DND-41 (cell line): ENCODE data around the gene MATK.

ENCODE experiments used
- ATAC-seq: fragments of 200-7000 bp; cut with Tn5 transposase; 3 replicates; pipeline ENCODE4 v1.9.1; 2021; ENCODE audit warnings: low read depth; ENCODE audit not compliant: insufficient read depth
- DNase-seq: peaks from one replicate; pipeline ENCODE4 v3.0.0-alpha.2; 2020
- H2AFZ ChIP-seq: 2 replicates; pipeline ENCODE4 v1.6.0; 2012; ENCODE audit warnings: low read depth, low read length
- H3K27ac ChIP-seq: 2 replicates; pipeline ENCODE4 v1.5.1; 2012; ENCODE audit warnings: low read length, inconsistent platforms
- H3K27me3 ChIP-seq: fragments of 200-600 bp; sonication (generic); 2 replicates; pipeline ENCODE4 v1.6.0; 2012; ENCODE audit warnings: low read length, mild to moderate bottlenecking, inconsistent platforms; ENCODE audit not compliant: insufficient read depth, poor library complexity
- H3K36me3 ChIP-seq: 2 replicates; pipeline ENCODE4 v1.5.1; 2012; ENCODE audit warnings: low read length, inconsistent platforms; ENCODE audit not compliant: insufficient read depth
- H3K4me1 ChIP-seq: 2 replicates; pipeline ENCODE4 v1.5.1; 2012; ENCODE audit warnings: mild to moderate bottlenecking, low read length; ENCODE audit not compliant: insufficient read depth
- H3K4me2 ChIP-seq: 2 replicates; pipeline ENCODE4 v1.6.0; 2012; ENCODE audit warnings: mild to moderate bottlenecking, moderate library complexity, low read length, inconsistent platforms; ENCODE audit not compliant: insufficient read depth
- H3K4me3 ChIP-seq, 2 experiments: fragments of 200-600 bp in 1 of 2; shearing (Covaris generic) in 1 of 2; 2 replicates each; pipeline ENCODE4 v1.5.1; 2012 to 2016; ENCODE audit warnings: inconsistent platforms in 2 of 2, low read length in 2 of 2, mild to moderate bottlenecking in 2 of 2, low read depth in 1 of 2, moderate library complexity in 1 of 2
- H3K79me2 ChIP-seq: 2 replicates; pipeline ENCODE4 v1.6.0; 2012; ENCODE audit warnings: low read length, inconsistent platforms; ENCODE audit not compliant: insufficient read depth
- H3K9ac ChIP-seq: 2 replicates; pipeline ENCODE4 v1.6.0; 2012; ENCODE audit warnings: low read depth, mild to moderate bottlenecking, inconsistent platforms, low read length, moderate library complexity
- H3K9me3 ChIP-seq: 2 replicates; pipeline ENCODE4 v1.5.1; 2012; ENCODE audit warnings: low read length, moderate library complexity, mild to moderate bottlenecking, inconsistent platforms; ENCODE audit not compliant: insufficient read depth, severe bottlenecking
- H4K20me1 ChIP-seq: 2 replicates; pipeline ENCODE4 v1.6.0; 2012; ENCODE audit warnings: low read length; ENCODE audit not compliant: insufficient read depth
- CTCF ChIP-seq: IDR thresholded peaks from 2 replicates; pipeline ENCODE4 v1.5.1; 2012; ENCODE audit warnings: borderline replicate concordance, low read length, moderate library complexity, mild to moderate bottlenecking; ENCODE audit not compliant: poor library complexity, severe bottlenecking; ENCODE audit errors: extremely low read depth
- EZH2 ChIP-seq: IDR thresholded peaks from 3 replicates; pipeline ENCODE4 v1.6.1; 2012; ENCODE audit warnings: borderline replicate concordance, low read depth, mild to moderate bottlenecking, moderate library complexity, low read length, inconsistent platforms; ENCODE audit not compliant: severe bottlenecking

MATK gene

GRCh38 chr19:3782903-3783302 is 3.3 kb downstream of the MATK start:
- ATAC-seq (no peak), DNase-seq (no peak)
- no peak for TF ChIP-seq EZH2
- TF ChIP-seq CTCF, result no peak
- Histone ChIP-seq H3K36me3 (no peaks in the 10 kb centered on the region), H3K27me3 (peaks cover 19% of the 10 kb centered on the region), H2AFZ (no peak overlapping the region), H3K4me3 (no peak overlapping the region), H3K79me2 (no peaks in the 10 kb centered on the region), H3K27ac (no peak overlapping the region), H4K20me1 (0 out of 2 replicates have a peak, but pooled peaks cover 5% of the 10 kb centered on the region), H3K4me2 (no peak overlapping the region), H3K9ac (no peak overlapping the region), H3K9me3 (peaks cover 19% of the 10 kb centered on the region), H3K4me1 (peaks cover 8% of the 10 kb centered on the region)

- Histone ChIP-seq H3K79me2 (no peaks in the 10 kb centered on the region), H4K20me1 (0 out of 2 replicates have a peak, but pooled peaks cover 5% of the 10 kb centered on the region)
- ATAC-seq, result no peak
These were observed 3.9 kb downstream of the MATK start for GRCh38 chr19:3782330-3782729.

GRCh38 chr19:3781603-3782002 is 4.6 kb downstream of the MATK start:
- 0 out of 2 replicates have a peak, but pooled peaks cover 5% of the 10 kb centered on the region for H4K20me1 ChIP-seq
- no peak overlapping the region for H3K27ac ChIP-seq
- TF ChIP-seq CTCF (no peak), EZH2 (no peak)
- no peak for DNase-seq
- H3K27me3 ChIP-seq, result peaks cover 16% of the 10 kb centered on the region
- no peak overlapping the region for H2AFZ ChIP-seq
- H3K79me2 ChIP-seq, result no peaks in the 10 kb centered on the region
- ATAC-seq, result no peak
- H3K9ac ChIP-seq, result no peak overlapping the region
- no peaks in the 10 kb centered on the region for H3K36me3 ChIP-seq
- no peak overlapping the region for H3K4me2 ChIP-seq
- no peak overlapping the region; a peak in 1 of 4 replicates for H3K4me3 ChIP-seq
- H3K9me3 ChIP-seq, result peaks cover 19% of the 10 kb centered on the region
- H3K4me1 ChIP-seq, result peaks cover 8% of the 10 kb centered on the region

More at GRCh38 chr19:3782330-3782729, 3.9 kb downstream of the MATK start:
- Histone ChIP-seq H3K4me2 (no peak overlapping the region), H3K36me3 (no peaks in the 10 kb centered on the region), H3K9me3 (peaks cover 19% of the 10 kb centered on the region), H3K4me3 (no peak overlapping the region), H3K27ac (no peak overlapping the region), H2AFZ (no peak overlapping the region), H3K27me3 (peaks cover 19% of the 10 kb centered on the region), H3K9ac (no peak overlapping the region), H3K4me1 (peaks cover 8% of the 10 kb centered on the region)
- no peak for DNase-seq
- TF ChIP-seq CTCF (no peak), EZH2 (no peak)
